Measurements from ENCODE around the gene PINLYP.
A peak's percentile ranks its signal among the peaks of the same experiment; 100 is the strongest.
"Not testable (repeated sequence)": the region's sequence is repeated elsewhere in the genome, so short reads cannot be mapped to it uniquely, and the experiment has no call there.

The PINLYP gene

GRCh38 chr19:43575156-43575950 is at the start of gene PINLYP, which contains the start of gene XRCC1:
TSS of gene PINLYP (plus strand) at chr19:43575801. CDS start at chr19:43577192, 1,391 bp downstream.
TSS of gene XRCC1 (minus strand) at chr19:43575527. CDS start at chr19:43575458, 69 bp downstream.
- peak; percentile 94 for DNase-seq (ENCODE audit: low read depth)

GRCh38 chr19:43525836-43526771 is 49.5 kb upstream of the PINLYP start:
- no peak for DNase-seq (ENCODE audit: low read depth)

GRCh38 chr19:43526884-43527859 is 48.4 kb upstream of the PINLYP start, which contains the start of gene ETHE1:
TSS of gene ETHE1 (minus strand) at chr19:43527201. CDS start at chr19:43527177, 24 bp downstream.
- DNase-seq (ENCODE audit: low read depth): peak; percentile 29

- no peak for DNase-seq (ENCODE audit: low read depth)
Measured at GRCh38 chr19:43527860-43528622, 47.6 kb upstream of the PINLYP start.

- DNase-seq (ENCODE audit: low read depth): no peak
Measured at GRCh38 chr19:43532571-43532961, 43.0 kb upstream of the PINLYP start.

- peak; percentile 67 for DNase-seq (ENCODE audit: low read depth)
Measured at GRCh38 chr19:43532962-43533545, 42.5 kb upstream of the PINLYP start, which contains the start of gene ZNF575. TSS of gene ZNF575 (plus strand) at chr19:43533188. CDS start at chr19:43534423, 1,235 bp downstream.

- peak; percentile 28 for DNase-seq (ENCODE audit: low read depth)
Measured at GRCh38 chr19:43533546-43534304, 41.9 kb upstream of the PINLYP start.

GRCh38 chr19:43534305-43534815 is 41.2 kb upstream of the PINLYP start:
- no peak for DNase-seq (ENCODE audit: low read depth)

GRCh38 chr19:43534816-43535761 is 40.5 kb upstream of the PINLYP start:
- no peak for DNase-seq (ENCODE audit: low read depth)

- DNase-seq (ENCODE audit: low read depth): no peak
Measured at GRCh38 chr19:43538922-43539321, 36.7 kb upstream of the PINLYP start.

- DNase-seq (ENCODE audit: low read depth): no peak
Measured at GRCh38 chr19:43540381-43540780, 35.2 kb upstream of the PINLYP start.

- no peak for DNase-seq (ENCODE audit: low read depth)
Measured at GRCh38 chr19:43541920-43542650, 33.5 kb upstream of the PINLYP start.

- no peak for DNase-seq (ENCODE audit: low read depth)
Measured at GRCh38 chr19:43544077-43544476, 31.5 kb upstream of the PINLYP start.

GRCh38 chr19:43545276-43545675 is 30.3 kb upstream of the PINLYP start:
- DNase-seq (ENCODE audit: low read depth): no peak

GRCh38 chr19:43545981-43546380 is 29.6 kb upstream of the PINLYP start:
- no peak for DNase-seq (ENCODE audit: low read depth)

GRCh38 chr19:43546581-43546980 is 29.0 kb upstream of the PINLYP start:
- DNase-seq (ENCODE audit: low read depth): no peak

GRCh38 chr19:43547926-43548325 is 27.7 kb upstream of the PINLYP start:
- not testable (repeated sequence) for DNase-seq (ENCODE audit: low read depth)
